ENCODE measurements around the gene AMER3. TPM values are rescaled to one million over a fixed set of nuclear protein-coding genes. Genes with fewer than 3 reads are reported as not detected.

AMER3 gene
- total and polyA plus RNA-seq, 2 of the 8 experiments (the other 6 are each of a cell fraction or from before 2014, with no cell fraction given), result 0.15 to 0.19 TPM

- no peak overlapping the region for H3K4me3 ChIP-seq (ENCODE audit: extremely low read depth in 1 of 4, insufficient read depth in 2 of 4, low read depth in 3 of 4, low read length in 4 of 4)
- H3K27ac ChIP-seq (ENCODE audit: low read depth, low read length), result no peak overlapping the region
- CTCF ChIA-PET (ENCODE audit: partially characterized antibody), result interaction anchor here (1.0 to 1.8 kb wide), 3 partner anchors 16 to 136 kb away, joined by 3 to 5 read pairs (median 4); no protein-coding TSS in a partner anchor
- H3K9me3 ChIP-seq (ENCODE audit: insufficient read depth in 2 of 2, low read depth in 1 of 2, low read length in 1 of 2), result no peaks in the 10 kb centered on the region
- no peak overlapping the region for H3K9ac ChIP-seq (replicated peaks in 1 of 4; ENCODE audit: extremely low read depth in 1 of 4, low read depth in 3 of 4, low read length in 3 of 4)
- TF ChIP-seq MAFK (IDR thresholded peaks at IDR 0.05; ENCODE audit: low read depth, low read length), result no peak
- TF ChIP-seq RBBP5 (IDR thresholded peaks at IDR 0.05; ENCODE audit: borderline replicate concordance, low read depth, low read length), result no peak
- no peak for TF ChIP-seq BRCA1 (IDR thresholded peaks at IDR 0.05; ENCODE audit: low read depth, low read length)
- TF ChIP-seq SAP30 (IDR thresholded peaks at IDR 0.05; ENCODE audit: insufficient read depth, insufficient replicate concordance, low read length), result no peak
- no peak for TF ChIP-seq SIRT6 (IDR thresholded peaks at IDR 0.05; ENCODE audit: low read length)
- TF ChIP-seq GTF2F1 (IDR thresholded peaks at IDR 0.05; ENCODE audit: borderline replicate concordance, low read depth, low read length), result no peak
- no peak for TF ChIP-seq EZH2 (IDR thresholded peaks at IDR 0.05; ENCODE audit: low read depth, low read length, severe bottlenecking)
- no peak for TF ChIP-seq CHD2 (IDR thresholded peaks at IDR 0.05; ENCODE audit: low read length)
- no peak for TF ChIP-seq GABPA (IDR thresholded peaks at IDR 0.05; ENCODE audit: borderline replicate concordance, insufficient read depth, low read length)
- H4K5ac ChIP-seq (ENCODE audit: insufficient read length, low read depth, low read length), result no peak overlapping the region
- FAIRE-seq (no peak), DNase-seq (ENCODE audit: low read depth in 1 of 2, low spot score in 2 of 2) (no peak)
- no peak overlapping the region for H2BK15ac ChIP-seq (ENCODE audit: low read length)
- 94% methylated on average over 13 of the region's 14 CpGs; no CpG with 5 or more reads in 1 of the 2 experiments for WGBS, 2 experiments (ENCODE audit: extremely low coverage in 1 of 2, insufficient coverage in 1 of 2, insufficient read length in 1 of 2, insufficient replicate concordance in 2 of 2, low coverage in 1 of 2, low lambda C conversion rate in 2 of 2, missing lambda C conversion rate in 1 of 2)
- no peak overlapping the region for H3K56ac ChIP-seq (replicated peaks; ENCODE audit: insufficient read length, low read depth, low read length)
- H2BK12ac ChIP-seq (ENCODE audit: low read depth, low read length), result no peak overlapping the region
- H3K14ac ChIP-seq (ENCODE audit: insufficient read length), result no peak overlapping the region
- POLR2A ChIA-PET (ENCODE audit: partially characterized antibody), result no interaction called here
- H4K8ac ChIP-seq (ENCODE audit: extremely low read depth, insufficient read depth, low read length), result no peak overlapping the region
- no peak overlapping the region for H3K18ac ChIP-seq (ENCODE audit: extremely low read depth, low read length)
- no peak overlapping the region for H4K91ac ChIP-seq (replicated peaks; ENCODE audit: insufficient read length, low read length)
- H3K23me2 ChIP-seq (ENCODE audit: low read depth, low read length), result no peaks in the 10 kb centered on the region
- no peaks in the 10 kb centered on the region for H3K27me3 ChIP-seq (replicated peaks in 1 of 4; ENCODE audit: control insufficient read depth in 3 of 4, extremely low read depth in 1 of 4, insufficient read depth in 3 of 4, low read length in 3 of 4)
- H4K20me1 ChIP-seq (replicated peaks in 1 of 2; ENCODE audit: control insufficient read depth in 1 of 2, insufficient read depth in 2 of 2, low read length in 2 of 2), result peaks cover 0 to 1% of the 10 kb centered on the region in 2 experiments
- no peak overlapping the region for H2BK5ac ChIP-seq (ENCODE audit: low read depth, low read length)
- no peak overlapping the region for H3K4ac ChIP-seq (replicated peaks; ENCODE audit: insufficient read length, low read depth, low read length)
- no peak overlapping the region for H2AFZ ChIP-seq (ENCODE audit: low read length)
- no peak overlapping the region for H3K23ac ChIP-seq (ENCODE audit: insufficient read length)
- H3K36me3 ChIP-seq (ENCODE audit: control insufficient read depth in 2 of 4, insufficient read depth in 4 of 4, low read length in 3 of 4), result no peaks in the 10 kb centered on the region
- no peak overlapping the region for H2BK120ac ChIP-seq (replicated peaks; ENCODE audit: low read depth, low read length)
- no peaks in the 10 kb centered on the region for H3K79me1 ChIP-seq (ENCODE audit: low read depth, low read length)
- H3K4me1 ChIP-seq (replicated peaks in 1 of 4; ENCODE audit: control insufficient read depth in 3 of 4, insufficient read depth in 4 of 4, low read length in 3 of 4), result no peaks in the 10 kb centered on the region
- no peak overlapping the region for H3K4me2 ChIP-seq (ENCODE audit: insufficient read depth in 1 of 2, low read depth in 2 of 2, low read length in 2 of 2)
- H3K79me2 ChIP-seq (ENCODE audit: control insufficient read depth in 1 of 2, insufficient read depth in 2 of 2, low read length in 2 of 2), result no peaks in the 10 kb centered on the region
- H2AK5ac ChIP-seq (ENCODE audit: low read depth, low read length), result no peak overlapping the region
- H2BK20ac ChIP-seq (ENCODE audit: low read length), result no peak overlapping the region
Observed at GRCh38 chr2:130737592-130737991, 17.7 kb upstream of the AMER3 start.

Data from H1 (cell line).